Stomach smooth muscle (tissue), 2 donors: ENCODE measurements around the gene CMTM7.

ENCODE experiments used
- H3K27ac ChIP-seq: one replicate; pipeline ENCODE4 v1.7.0; 2013; ENCODE audit warnings: mild to moderate bottlenecking, low read length, inconsistent platforms
- H3K27me3 ChIP-seq, 2 donors: one replicate each; pipeline ENCODE4 v1.7.0; 2013; ENCODE audit warnings: low read length in 2 of 2; ENCODE audit not compliant: insufficient read depth in 2 of 2, control insufficient read depth in 1 of 2
- H3K36me3 ChIP-seq, 2 donors: one replicate each; pipeline ENCODE4 v1.7.0; 2013; ENCODE audit warnings: low read length in 2 of 2; ENCODE audit not compliant: control insufficient read depth in 2 of 2, insufficient read depth in 2 of 2
- H3K4me1 ChIP-seq: one replicate; pipeline ENCODE4 v1.7.0; 2013; ENCODE audit warnings: low read length; ENCODE audit not compliant: control insufficient read depth, insufficient read depth
- H3K4me3 ChIP-seq, 2 donors: one replicate each; pipeline ENCODE4 v1.7.0; 2013; ENCODE audit warnings: low read length in 2 of 2
- H3K9ac ChIP-seq, 2 donors: one replicate each; pipeline ENCODE4 v1.7.0; 2013; ENCODE audit warnings: low read length in 2 of 2, mild to moderate bottlenecking in 1 of 2
- H3K9me3 ChIP-seq, 2 donors: one replicate each; pipeline ENCODE4 v1.7.0; 2013; ENCODE audit warnings: low read length in 2 of 2; ENCODE audit not compliant: control insufficient read depth in 2 of 2
- donor health status: healthy.
- donor health status: Pancreatic carcinoma.

Gene CMTM7

GRCh38 chr3:32414522-32415202 is 23.0 kb downstream of the CMTM7 start:
- Histone ChIP-seq H3K9ac (no peak overlapping the region), H3K4me1 (no peaks in the 10 kb centered on the region)

GRCh38 chr3:32419742-32420125 is 28.1 kb downstream of the CMTM7 start:
- H3K27me3 ChIP-seq: peaks cover under 1 to 8% of the 10 kb centered on the region in 2 donors
- H3K4me3 ChIP-seq: no peak overlapping the region
- no peak overlapping the region for H3K27ac ChIP-seq
- H3K4me1 ChIP-seq: peaks cover 24% of the 10 kb centered on the region
- H3K9me3 ChIP-seq: no peaks in the 10 kb centered on the region
- no peaks in the 10 kb centered on the region for H3K36me3 ChIP-seq
- no peak overlapping the region for H3K9ac ChIP-seq

More at GRCh38 chr3:32414522-32415202, 23.0 kb downstream of the CMTM7 start:
- H3K9me3 ChIP-seq: no peaks in the 10 kb centered on the region
- H3K27me3 ChIP-seq: peaks cover 2 to 6% of the 10 kb centered on the region in 2 donors
- H3K36me3 ChIP-seq: no peaks in the 10 kb centered on the region
- H3K4me3 ChIP-seq: no peak overlapping the region
- H3K27ac ChIP-seq: no peak overlapping the region

GRCh38 chr3:32420126-32421038 is 28.7 kb downstream of the CMTM7 start:
- H3K4me3 ChIP-seq: no peak overlapping the region
- H3K4me1 ChIP-seq: peaks cover 24% of the 10 kb centered on the region
- no peaks in the 10 kb centered on the region for H3K9me3 ChIP-seq
- no peak overlapping the region for H3K9ac ChIP-seq
- no peaks in the 10 kb centered on the region for H3K36me3 ChIP-seq
- H3K27me3 ChIP-seq: peaks cover 0 to 8% of the 10 kb centered on the region in 2 donors
- H3K27ac ChIP-seq: no peak overlapping the region

- Histone ChIP-seq H3K27ac (peak overlapping the region; percentile 41), H3K9ac (no peak overlapping the region), H3K27me3 (peaks cover 0 to 8% of the 10 kb centered on the region in 2 donors), H3K36me3 (no peaks in the 10 kb centered on the region), H3K4me1 (peaks cover 24% of the 10 kb centered on the region), H3K4me3 (no peak overlapping the region), H3K9me3 (no peaks in the 10 kb centered on the region)
Measured at GRCh38 chr3:32421185-32421584, 29.5 kb downstream of the CMTM7 start.

- Histone ChIP-seq H3K9me3 (no peaks in the 10 kb centered on the region), H3K4me3 (no peak overlapping the region), H3K27ac (peak overlapping the region; percentile 41), H3K4me1 (peaks cover 24% of the 10 kb centered on the region), H3K9ac (no peak overlapping the region), H3K27me3 (peaks cover 0 to 8% of the 10 kb centered on the region in 2 donors), H3K36me3 (no peaks in the 10 kb centered on the region)
Measured at GRCh38 chr3:32421991-32422859, 30.6 kb downstream of the CMTM7 start.

GRCh38 chr3:32422943-32423342 is 31.3 kb downstream of the CMTM7 start:
- Histone ChIP-seq H3K4me3 (no peak overlapping the region), H3K9me3 (no peaks in the 10 kb centered on the region), H3K36me3 (no peaks in the 10 kb centered on the region), H3K27ac (no peak overlapping the region), H3K27me3 (peaks cover 0 to 2% of the 10 kb centered on the region in 2 donors), H3K4me1 (peaks cover 24% of the 10 kb centered on the region), H3K9ac (no peak overlapping the region)

- no peaks in the 10 kb centered on the region for H3K36me3 ChIP-seq
- H3K4me1 ChIP-seq: peaks cover 24% of the 10 kb centered on the region
- no peak overlapping the region for H3K27ac ChIP-seq
- peaks cover 0 to 2% of the 10 kb centered on the region in 2 donors for H3K27me3 ChIP-seq
- no peaks in the 10 kb centered on the region for H3K9me3 ChIP-seq
- H3K4me3 ChIP-seq: no peak overlapping the region
- H3K9ac ChIP-seq: no peak overlapping the region
Measured at GRCh38 chr3:32423534-32423933, 31.9 kb downstream of the CMTM7 start.

- peaks cover 0 to 2% of the 10 kb centered on the region in 2 donors for H3K27me3 ChIP-seq
- peaks cover 24% of the 10 kb centered on the region for H3K4me1 ChIP-seq
- H3K4me3 ChIP-seq: no peak overlapping the region
- H3K9me3 ChIP-seq: no peaks in the 10 kb centered on the region
- H3K27ac ChIP-seq: no peak overlapping the region
- H3K36me3 ChIP-seq: no peaks in the 10 kb centered on the region
- no peak overlapping the region for H3K9ac ChIP-seq
Measured at GRCh38 chr3:32423956-32424557, 32.4 kb downstream of the CMTM7 start.

GRCh38 chr3:32424581-32425250 is 33.1 kb downstream of the CMTM7 start:
- Histone ChIP-seq H3K9me3 (no peaks in the 10 kb centered on the region), H3K9ac (no peak overlapping the region), H3K27ac (no peak overlapping the region), H3K27me3 (peaks cover 0 to 2% of the 10 kb centered on the region in 2 donors), H3K36me3 (no peaks in the 10 kb centered on the region), H3K4me3 (no peak overlapping the region), H3K4me1 (peaks cover 24% of the 10 kb centered on the region)
